B cell (primary cell): Measurements from ENCODE around the gene AIMP2.

Source experiments
- EZH2 ChIP-seq: IDR thresholded peaks from 2 replicates; pipeline ENCODE4 v1.6.1; 2012; ENCODE audit warnings: borderline replicate concordance, low read depth, mild to moderate bottlenecking, moderate library complexity, low read length; ENCODE audit not compliant: insufficient read depth, poor library complexity, severe bottlenecking
- TF ChIP-seq, protein P1 (sequence below): fragments of 200-600 bp; IDR thresholded peaks from one replicate; pipeline ENCODE4 v1.8.0; 2022; ENCODE audit warnings: antibody characterized with exemption, mild to moderate bottlenecking

DNA sequence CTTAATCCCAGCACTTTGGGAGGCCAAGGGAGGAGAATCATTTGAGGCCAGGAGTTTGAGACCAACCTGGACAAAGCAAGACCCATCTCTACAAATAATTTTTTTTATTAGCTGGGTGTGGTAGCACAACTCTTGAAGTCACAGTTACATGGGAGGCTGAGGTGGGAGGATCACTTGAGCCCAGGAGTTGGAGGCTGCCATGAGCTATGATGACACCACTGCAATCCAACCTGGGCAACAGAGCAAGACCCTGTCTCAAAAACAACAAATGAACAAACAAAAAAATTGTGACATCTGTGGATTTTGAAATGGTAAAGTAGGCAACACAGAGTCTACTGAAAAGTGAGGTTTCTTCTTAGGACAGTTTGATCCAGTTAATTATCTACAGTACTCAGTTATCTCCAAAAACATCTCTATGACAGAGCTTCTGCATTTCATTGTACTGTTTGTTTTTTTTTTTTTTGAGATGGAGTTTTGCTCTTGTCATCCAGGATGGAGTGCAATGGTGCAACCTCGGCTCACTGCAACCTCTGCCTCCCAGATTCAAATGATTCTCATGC, 18.8 kb downstream of the AIMP2 start:
- no peak for TF ChIP-seq EZH2
- TF ChIP-seq, protein P1, sequence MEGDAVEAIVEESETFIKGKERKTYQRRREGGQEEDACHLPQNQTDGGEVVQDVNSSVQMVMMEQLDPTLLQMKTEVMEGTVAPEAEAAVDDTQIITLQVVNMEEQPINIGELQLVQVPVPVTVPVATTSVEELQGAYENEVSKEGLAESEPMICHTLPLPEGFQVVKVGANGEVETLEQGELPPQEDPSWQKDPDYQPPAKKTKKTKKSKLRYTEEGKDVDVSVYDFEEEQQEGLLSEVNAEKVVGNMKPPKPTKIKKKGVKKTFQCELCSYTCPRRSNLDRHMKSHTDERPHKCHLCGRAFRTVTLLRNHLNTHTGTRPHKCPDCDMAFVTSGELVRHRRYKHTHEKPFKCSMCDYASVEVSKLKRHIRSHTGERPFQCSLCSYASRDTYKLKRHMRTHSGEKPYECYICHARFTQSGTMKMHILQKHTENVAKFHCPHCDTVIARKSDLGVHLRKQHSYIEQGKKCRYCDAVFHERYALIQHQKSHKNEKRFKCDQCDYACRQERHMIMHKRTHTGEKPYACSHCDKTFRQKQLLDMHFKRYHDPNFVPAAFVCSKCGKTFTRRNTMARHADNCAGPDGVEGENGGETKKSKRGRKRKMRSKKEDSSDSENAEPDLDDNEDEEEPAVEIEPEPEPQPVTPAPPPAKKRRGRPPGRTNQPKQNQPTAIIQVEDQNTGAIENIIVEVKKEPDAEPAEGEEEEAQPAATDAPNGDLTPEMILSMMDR, result no peak
